ENCODE measurements around the gene HRAS.

DNA sequence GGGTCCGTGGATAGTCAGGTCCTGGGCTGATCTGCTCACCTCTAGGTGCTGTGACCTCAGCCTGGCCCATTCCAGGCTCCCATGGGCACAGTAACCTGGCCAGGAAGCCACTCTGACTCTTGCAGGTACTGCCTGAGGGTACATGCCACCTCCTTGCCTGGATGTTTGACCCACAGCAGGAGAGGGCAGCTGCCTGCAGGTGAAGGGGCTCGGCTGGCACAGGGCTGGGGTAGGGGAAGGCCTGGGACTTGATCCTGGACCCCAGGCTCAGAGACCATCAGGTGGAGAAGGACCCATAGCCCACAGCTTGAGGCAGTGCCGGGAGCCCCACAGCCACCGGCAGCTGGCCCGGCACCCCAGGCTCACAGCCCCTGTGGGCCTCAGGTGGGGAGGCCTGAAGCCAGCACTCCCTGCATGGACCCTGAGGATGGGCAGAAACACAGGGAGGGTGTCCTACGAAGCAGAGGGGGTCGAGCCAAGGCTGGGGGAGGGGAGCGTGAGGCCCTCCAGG is 4.7 kb upstream of the HRAS start:
- TF ChIP-seq LEF1 (IDR thresholded peaks at IDR 0.05; ENCODE audit: borderline replicate concordance) = no peak
- no peak for TF ChIP-seq TARDBP (IDR thresholded peaks at IDR 0.05)
- no peak for TF ChIP-seq FOXA1 (IDR thresholded peaks at IDR 0.05)
- TF ChIP-seq NFRKB (IDR thresholded peaks at IDR 0.05) = no peak
- TF ChIP-seq, protein P1, sequence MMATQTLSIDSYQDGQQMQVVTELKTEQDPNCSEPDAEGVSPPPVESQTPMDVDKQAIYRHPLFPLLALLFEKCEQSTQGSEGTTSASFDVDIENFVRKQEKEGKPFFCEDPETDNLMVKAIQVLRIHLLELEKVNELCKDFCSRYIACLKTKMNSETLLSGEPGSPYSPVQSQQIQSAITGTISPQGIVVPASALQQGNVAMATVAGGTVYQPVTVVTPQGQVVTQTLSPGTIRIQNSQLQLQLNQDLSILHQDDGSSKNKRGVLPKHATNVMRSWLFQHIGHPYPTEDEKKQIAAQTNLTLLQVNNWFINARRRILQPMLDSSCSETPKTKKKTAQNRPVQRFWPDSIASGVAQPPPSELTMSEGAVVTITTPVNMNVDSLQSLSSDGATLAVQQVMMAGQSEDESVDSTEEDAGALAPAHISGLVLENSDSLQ (IDR thresholded peaks at IDR 0.05) = no peak

All from HEK293T (cell line).